ENCODE results near the gene ASB8. TPM values are rescaled to one million over a fixed set of nuclear protein-coding genes. Genes with fewer than 3 reads are reported as not detected.
"Not testable (repeated sequence)": the region's sequence is repeated elsewhere in the genome, so short reads cannot be mapped to it uniquely, and the experiment has no call there.

ASB8 gene
- total and polyA plus RNA-seq, 2 experiments from 2014 or later: 23.3 to 27.3 TPM

DNA sequence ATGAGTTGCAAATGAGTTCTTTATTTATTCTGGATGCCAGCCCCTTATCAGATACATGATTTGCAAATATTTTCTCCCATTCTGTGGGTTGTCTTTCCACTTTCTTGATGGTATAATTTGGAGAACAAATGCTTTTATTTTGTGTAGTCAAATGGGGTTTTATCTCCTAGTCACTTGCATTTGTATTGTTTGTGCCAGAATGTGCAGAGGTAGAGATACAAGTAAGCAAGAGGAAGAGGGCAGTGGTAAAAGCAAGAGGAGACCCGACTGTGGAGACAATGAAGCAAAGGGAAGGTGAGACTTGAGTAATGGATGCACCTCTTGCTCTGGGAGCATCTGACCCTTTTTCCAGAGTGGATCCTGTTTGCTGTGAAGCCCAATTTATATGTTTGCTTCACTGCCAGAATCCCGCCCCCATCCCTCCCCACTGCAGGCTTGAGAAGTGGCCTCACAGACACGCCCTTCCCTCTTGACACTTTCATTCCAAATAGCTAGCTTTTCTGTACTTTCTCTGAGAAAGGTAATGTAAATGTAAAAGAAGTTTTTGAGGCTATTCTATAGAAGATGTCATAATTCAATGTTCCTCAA lies 38.9 kb downstream of the ASB8 start:
- H3K4me3 ChIP-seq: peak overlapping the region; percentile 91
- no peaks in the 10 kb centered on the region for H3K36me3 ChIP-seq (ENCODE audit: low read depth)
- no peaks in the 10 kb centered on the region for H3F3A ChIP-seq (ENCODE audit: insufficient read depth)
- peak; percentile 16 for DNase-seq
- H3K27ac ChIP-seq: no peak overlapping the region
- peak overlapping the region; percentile 85 for H2AFZ ChIP-seq
- H3K9me2 ChIP-seq (ENCODE audit: insufficient read depth): no peaks in the 10 kb centered on the region
- WGBS, 2 experiments (ENCODE audit: low coverage in 1 of 2, low lambda C conversion rate in 2 of 2, missing lambda C conversion rate in 2 of 2): 18 to 21% methylated on average over 3 of the region's 3 CpGs
- 0 out of 2 replicates have a peak overlapping the region, but pooled peaks have one; percentile 81 for H3K9ac ChIP-seq
- peak overlapping the region; percentile 76 for H3K4me2 ChIP-seq (ENCODE audit: unreplicated experiment)
- no peaks in the 10 kb centered on the region for H3K9me3 ChIP-seq (ENCODE audit: low read depth)
- H4K20me1 ChIP-seq (ENCODE audit: insufficient read depth): no peaks in the 10 kb centered on the region
- no peaks in the 10 kb centered on the region for H3K27me3 ChIP-seq (replicated peaks; ENCODE audit: insufficient read depth)
- H3K4me1 ChIP-seq (ENCODE audit: insufficient read depth): peaks cover 5% of the 10 kb centered on the region; the same call in 1 of the 2 replicates
- peaks cover 26% of the 10 kb centered on the region for H3K79me2 ChIP-seq (ENCODE audit: insufficient read depth)
- in situ Hi-C loops (cut with MboI): no loop called here
- TF ChIP-seq EZH2 (IDR thresholded peaks at IDR 0.05; ENCODE audit: insufficient read depth, poor library complexity, severe bottlenecking) (no peak), EZH2phosphoT487 (IDR thresholded peaks at IDR 0.05; ENCODE audit: insufficient read depth, low read depth) (no peak)

DNA sequence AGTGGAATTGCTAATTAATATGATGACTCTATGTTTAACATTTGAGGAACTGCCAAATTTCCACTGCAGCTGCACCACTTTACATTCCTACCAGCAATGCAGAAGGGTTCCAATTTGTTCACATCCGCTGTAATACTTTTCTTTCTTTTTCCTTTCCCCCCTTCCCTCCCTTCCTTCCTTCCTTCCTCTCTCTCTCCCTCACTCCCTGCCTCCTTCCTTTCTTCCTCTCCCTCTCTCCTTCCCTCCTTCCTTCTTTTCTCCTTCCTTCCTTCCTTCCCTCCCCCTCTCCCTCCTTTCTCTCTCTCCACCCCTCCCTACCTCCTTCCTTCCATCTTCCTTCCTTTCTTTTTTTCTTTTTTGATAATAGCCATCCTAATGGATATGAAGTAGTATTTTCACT lies 41.4 kb downstream of the ASB8 start:
- peaks cover 14% of the 10 kb centered on the region for H3K79me2 ChIP-seq (ENCODE audit: insufficient read depth)
- H3K4me2 ChIP-seq (ENCODE audit: unreplicated experiment): no peak overlapping the region
- no peaks in the 10 kb centered on the region for H3K36me3 ChIP-seq (ENCODE audit: low read depth)
- H4K20me1 ChIP-seq (ENCODE audit: insufficient read depth): no peaks in the 10 kb centered on the region
- no peak overlapping the region for H3K9ac ChIP-seq
- no peak overlapping the region for H3K4me3 ChIP-seq
- WGBS, 2 experiments (ENCODE audit: low coverage in 1 of 2, low lambda C conversion rate in 2 of 2, missing lambda C conversion rate in 2 of 2): 25 to 48% methylated on average over 1 of the region's 1 CpG
- TF ChIP-seq EZH2phosphoT487 (IDR thresholded peaks at IDR 0.05; ENCODE audit: insufficient read depth, low read depth): no peak
- TF ChIP-seq EZH2 (IDR thresholded peaks at IDR 0.05; ENCODE audit: insufficient read depth, poor library complexity, severe bottlenecking): no peak
- DNase-seq: no peak
- no peaks in the 10 kb centered on the region; the same call in 1 of the 2 replicates for H3K27me3 ChIP-seq (replicated peaks; ENCODE audit: insufficient read depth)
- H3K9me3 ChIP-seq (ENCODE audit: low read depth): no peaks in the 10 kb centered on the region
- in situ Hi-C loops (cut with MboI): no loop called here
- H3K4me1 ChIP-seq (ENCODE audit: insufficient read depth): peaks cover 5% of the 10 kb centered on the region; the same call in 1 of the 2 replicates
- H3K9me2 ChIP-seq (ENCODE audit: insufficient read depth): no peaks in the 10 kb centered on the region
- H2AFZ ChIP-seq: no peak overlapping the region
- H3K27ac ChIP-seq: no peak overlapping the region
- no peaks in the 10 kb centered on the region for H3F3A ChIP-seq (ENCODE audit: insufficient read depth)

DNA sequence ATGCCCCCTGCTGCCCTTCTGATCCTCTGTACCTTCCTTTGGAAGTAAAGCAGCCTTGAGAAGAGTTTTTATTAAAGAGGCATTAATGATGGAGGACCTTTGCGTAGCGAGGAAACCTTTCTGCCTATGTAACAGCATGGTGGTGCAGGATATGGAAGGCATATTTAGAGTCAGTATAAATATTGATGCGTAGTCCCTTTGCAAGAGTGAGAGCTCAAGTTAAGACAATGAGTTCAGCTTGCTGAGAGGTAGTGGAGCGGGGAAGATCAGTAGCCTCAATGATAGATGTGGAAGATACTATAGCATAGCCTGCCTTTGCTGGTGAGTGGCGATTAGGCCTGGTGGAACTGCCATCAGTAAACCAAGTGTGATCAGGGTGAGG lies 46.0 kb downstream of the ASB8 start:
- in situ Hi-C loops (cut with MboI); H3K4me1 ChIP-seq (ENCODE audit: insufficient read depth): not testable (repeated sequence)

DNA sequence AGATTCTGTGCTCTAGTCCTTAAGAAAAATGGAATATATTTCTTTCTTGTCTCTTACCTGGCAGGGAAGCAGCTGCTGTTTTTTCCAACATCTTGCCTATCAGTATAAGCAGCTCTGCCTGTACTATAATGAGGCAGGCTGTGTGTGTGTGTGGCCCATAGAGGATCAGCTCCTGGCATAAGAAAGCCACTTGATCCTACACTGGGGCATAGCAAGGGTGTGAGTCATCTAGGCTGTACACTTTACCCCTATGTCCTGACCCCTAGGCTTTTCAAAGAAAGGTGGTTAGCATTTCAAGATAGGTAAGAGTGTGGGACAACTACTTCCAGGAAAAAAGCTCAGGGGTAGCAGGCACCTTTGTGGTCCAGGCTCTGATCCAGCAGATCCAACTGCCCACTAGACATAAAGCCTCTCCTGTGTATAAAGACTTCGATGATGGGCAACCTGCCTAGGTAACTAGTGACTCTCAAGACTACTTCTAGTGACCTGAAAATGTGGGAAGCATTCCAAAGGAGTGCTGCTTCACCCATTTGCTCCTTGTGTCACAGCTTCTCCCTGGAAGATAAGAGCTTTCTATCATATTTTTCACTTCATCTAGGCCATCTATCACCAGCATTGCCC lies 46.5 kb downstream of the ASB8 start:
- peaks cover 5% of the 10 kb centered on the region; the same call in 1 of the 2 replicates for H3K79me2 ChIP-seq (ENCODE audit: insufficient read depth)
- no peaks in the 10 kb centered on the region for H3K36me3 ChIP-seq (ENCODE audit: low read depth)
- no peak overlapping the region for H3K9ac ChIP-seq
- H3K4me2 ChIP-seq (ENCODE audit: unreplicated experiment): no peak overlapping the region
- no peak for DNase-seq
- H3K27me3 ChIP-seq (replicated peaks; ENCODE audit: insufficient read depth): no peaks in the 10 kb centered on the region; the same call in 1 of the 2 replicates
- H4K20me1 ChIP-seq (ENCODE audit: insufficient read depth): no peaks in the 10 kb centered on the region
- 39 to 46% methylated on average over 1 of the region's 1 CpG for WGBS, 2 experiments (ENCODE audit: low coverage in 1 of 2, low lambda C conversion rate in 2 of 2, missing lambda C conversion rate in 2 of 2)
- no peak overlapping the region for H3K4me3 ChIP-seq
- no peak overlapping the region for H2AFZ ChIP-seq
- H3K4me1 ChIP-seq (ENCODE audit: insufficient read depth): peaks cover 8% of the 10 kb centered on the region; the same call in 1 of the 2 replicates
- no peak overlapping the region for H3K27ac ChIP-seq
- in situ Hi-C loops (cut with MboI): no loop called here
- no peaks in the 10 kb centered on the region for H3K9me3 ChIP-seq (ENCODE audit: low read depth)
- no peaks in the 10 kb centered on the region; the same call in 1 of the 2 replicates for H3F3A ChIP-seq (ENCODE audit: insufficient read depth)
- H3K9me2 ChIP-seq (ENCODE audit: insufficient read depth): no peaks in the 10 kb centered on the region
- TF ChIP-seq EZH2 (IDR thresholded peaks at IDR 0.05; ENCODE audit: insufficient read depth, poor library complexity, severe bottlenecking) (no peak), EZH2phosphoT487 (IDR thresholded peaks at IDR 0.05; ENCODE audit: insufficient read depth, low read depth) (no peak)

More for the DNA sequence above, 46.0 kb downstream of the ASB8 start:
- not testable (repeated sequence) for H3K27me3 ChIP-seq (replicated peaks; ENCODE audit: insufficient read depth); H3K36me3 ChIP-seq (ENCODE audit: low read depth); H3K4me3 ChIP-seq; DNase-seq; H2AFZ ChIP-seq; H3K79me2 ChIP-seq (ENCODE audit: insufficient read depth); H3K4me2 ChIP-seq (ENCODE audit: unreplicated experiment); H4K20me1 ChIP-seq (ENCODE audit: insufficient read depth); H3K9me3 ChIP-seq (ENCODE audit: low read depth); H3K27ac ChIP-seq; H3K9me2 ChIP-seq (ENCODE audit: insufficient read depth); H3K9ac ChIP-seq; H3F3A ChIP-seq (ENCODE audit: insufficient read depth)
- 75 to 78% methylated on average over 5 of the region's 5 CpGs for WGBS, 2 experiments (ENCODE audit: low coverage in 1 of 2, low lambda C conversion rate in 2 of 2, missing lambda C conversion rate in 2 of 2)
